HG02840 (cell line): ENCODE measurements around the gene KAT7.
"Not testable (repeated sequence)": the region's sequence is repeated elsewhere in the genome, so short reads cannot be mapped to it uniquely, and the experiment has no call there.

Experiments
- ATAC-seq: cut with Tn5 transposase; IDR thresholded peaks from one replicate; pipeline ENCODE4 v1.9.1; 2021; ENCODE audit warnings: mild to moderate bottlenecking, moderate library complexity, moderate number of reproducible peaks; ENCODE audit not compliant: unreplicated experiment, low FRiP score

The KAT7 gene

GRCh38 chr17:49788478-49789242 lies at the start of gene KAT7:
Gene KAT7 (plus strand): TSS chr17:49788681. CDS start chr17:49788835, 154 bp downstream.
- ATAC-seq = peak; percentile 89

GRCh38 chr17:49739641-49740271 lies 48.7 kb upstream of the KAT7 start:
- ATAC-seq = no peak

- peak; percentile 48 for ATAC-seq
Measured at GRCh38 chr17:49741009-49741691, 47.3 kb upstream of the KAT7 start.

GRCh38 chr17:49741692-49742076 lies 46.8 kb upstream of the KAT7 start:
- no peak for ATAC-seq

- ATAC-seq = no peak
Measured at GRCh38 chr17:49742166-49742638, 46.3 kb upstream of the KAT7 start.

- no peak for ATAC-seq
Measured at GRCh38 chr17:49745175-49746139, 43.0 kb upstream of the KAT7 start.

- ATAC-seq = peak; percentile 56
Measured at GRCh38 chr17:49746791-49747490, 41.5 kb upstream of the KAT7 start.

- ATAC-seq = no peak
Measured at GRCh38 chr17:49747632-49748031, 40.8 kb upstream of the KAT7 start.

GRCh38 chr17:49748223-49748622 lies 40.3 kb upstream of the KAT7 start:
- ATAC-seq = no peak

GRCh38 chr17:49748791-49749190 lies 39.7 kb upstream of the KAT7 start:
- peak; percentile 68 for ATAC-seq

GRCh38 chr17:49749730-49750129 lies 38.8 kb upstream of the KAT7 start:
- ATAC-seq = no peak

- ATAC-seq = no peak
Measured at GRCh38 chr17:49752508-49752907, 36.0 kb upstream of the KAT7 start.

GRCh38 chr17:49753959-49754391 lies 34.5 kb upstream of the KAT7 start:
- no peak for ATAC-seq

- ATAC-seq = no peak
Measured at GRCh38 chr17:49755663-49756283, 32.7 kb upstream of the KAT7 start.

GRCh38 chr17:49756323-49757150 lies 31.9 kb upstream of the KAT7 start:
- ATAC-seq = no peak

- ATAC-seq = no peak
Measured at GRCh38 chr17:49757151-49757777, 31.2 kb upstream of the KAT7 start.

- ATAC-seq = not testable (repeated sequence)
Measured at GRCh38 chr17:49758464-49759010, 29.9 kb upstream of the KAT7 start.
